Type B pancreatic cell (in vitro differentiated cells): ENCODE measurements around the gene NR3C1. TPM values are rescaled to one million over a fixed set of nuclear protein-coding genes. Genes with fewer than 3 reads are reported as not detected.

ENCODE experiments used
- DNase-seq: peaks from one replicate; pipeline ENCODE4 v3.0.0; 2021; ENCODE audit warnings: mixed read lengths; ENCODE audit not compliant: unreplicated experiment; ENCODE audit errors: extremely low spot score
- H3K27ac Mint-ChIP-seq: 2 replicates; pipeline ENCODE4 v1.8.0; 2021; ENCODE audit warnings: mild to moderate bottlenecking, mixed read lengths
- H3K27me3 Mint-ChIP-seq: 2 replicates; pipeline ENCODE4 v1.8.0; 2021; ENCODE audit warnings: mixed read lengths
- H3K36me3 Mint-ChIP-seq: 2 replicates; pipeline ENCODE4 v1.8.0; 2021; ENCODE audit warnings: mixed read lengths
- H3K4me1 Mint-ChIP-seq: one replicate; pipeline ENCODE4 v1.8.0; 2021; ENCODE audit warnings: mixed read lengths; ENCODE audit not compliant: unreplicated experiment
- H3K4me3 Mint-ChIP-seq: 2 replicates; pipeline ENCODE4 v1.8.0; 2021; ENCODE audit warnings: mild to moderate bottlenecking, mixed read lengths
- H3K9me3 Mint-ChIP-seq: 2 replicates; pipeline ENCODE4 v1.8.0; 2021; ENCODE audit warnings: mixed read lengths
- CTCF ChIP-seq: fragments of 200-600 bp; sonication (generic); conservative IDR thresholded peaks from 2 replicates; pipeline ENCODE4 v1.5.0; 2021; ENCODE audit warnings: antibody characterized with exemption, mild to moderate bottlenecking
- total RNA-seq: library from RNA; stranded (reverse); gene quantifications from 2 replicates; pipeline ENCODE4 v1.2.1, GENCODE V29; 2021; ENCODE audit warnings: low replicate concordance

Gene NR3C1
- total RNA-seq, 1 donor from 2014 or later: 94.0 TPM

GRCh38 chr5:143445776-143446175 is 42.3 kb upstream of the NR3C1 start:
- peaks cover 6% of the 10 kb centered on the region for H3K27me3 Mint-ChIP-seq
- peak overlapping the region; percentile 9 for H3K27ac Mint-ChIP-seq
- TF ChIP-seq CTCF: no peak
- H3K9me3 Mint-ChIP-seq: no peaks in the 10 kb centered on the region
- peaks cover 24% of the 10 kb centered on the region for H3K4me1 Mint-ChIP-seq
- DNase-seq: no peak
- peak overlapping the region; percentile 19 for H3K4me3 Mint-ChIP-seq
- H3K36me3 Mint-ChIP-seq: no peaks in the 10 kb centered on the region

DNA sequence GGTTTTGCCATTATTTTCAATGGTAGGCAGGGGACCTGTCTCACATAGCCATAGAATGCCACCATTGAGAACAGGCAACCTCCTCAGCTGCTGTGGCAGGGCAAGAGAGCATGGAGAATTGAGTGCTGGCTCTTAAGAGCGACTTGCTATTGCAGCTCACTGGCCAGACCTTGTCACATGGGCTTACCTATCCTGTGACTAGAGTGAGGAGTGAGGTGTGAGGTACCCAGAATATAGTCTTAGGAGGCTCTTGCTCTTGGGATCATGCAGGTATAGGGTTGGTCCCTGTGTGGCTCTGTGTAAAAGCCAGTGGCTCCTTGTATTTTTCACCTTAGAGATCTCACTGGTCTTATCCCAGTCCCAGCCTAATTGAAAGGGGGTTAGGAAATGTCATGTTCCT is 39.8 kb upstream of the NR3C1 start:
- TF ChIP-seq CTCF: no peak
- Mint-ChIP-seq H3K4me3 (no peak overlapping the region), H3K36me3 (no peaks in the 10 kb centered on the region)

GRCh38 chr5:143442385-143442784 is 38.9 kb upstream of the NR3C1 start:
- Mint-ChIP-seq H3K4me1 (peaks cover 31% of the 10 kb centered on the region), H3K36me3 (no peaks in the 10 kb centered on the region), H3K9me3 (no peaks in the 10 kb centered on the region), H3K27me3 (peaks cover 6% of the 10 kb centered on the region), H3K4me3 (no peak overlapping the region), H3K27ac (no peak overlapping the region)
- no peak for TF ChIP-seq CTCF
- no peak for DNase-seq

More for the DNA sequence above, 39.8 kb upstream of the NR3C1 start:
- H3K27ac Mint-ChIP-seq: no peak overlapping the region
- no peak for DNase-seq
- H3K9me3 Mint-ChIP-seq: no peaks in the 10 kb centered on the region
- H3K27me3 Mint-ChIP-seq: peaks cover 6% of the 10 kb centered on the region
- peaks cover 25% of the 10 kb centered on the region for H3K4me1 Mint-ChIP-seq

DNA sequence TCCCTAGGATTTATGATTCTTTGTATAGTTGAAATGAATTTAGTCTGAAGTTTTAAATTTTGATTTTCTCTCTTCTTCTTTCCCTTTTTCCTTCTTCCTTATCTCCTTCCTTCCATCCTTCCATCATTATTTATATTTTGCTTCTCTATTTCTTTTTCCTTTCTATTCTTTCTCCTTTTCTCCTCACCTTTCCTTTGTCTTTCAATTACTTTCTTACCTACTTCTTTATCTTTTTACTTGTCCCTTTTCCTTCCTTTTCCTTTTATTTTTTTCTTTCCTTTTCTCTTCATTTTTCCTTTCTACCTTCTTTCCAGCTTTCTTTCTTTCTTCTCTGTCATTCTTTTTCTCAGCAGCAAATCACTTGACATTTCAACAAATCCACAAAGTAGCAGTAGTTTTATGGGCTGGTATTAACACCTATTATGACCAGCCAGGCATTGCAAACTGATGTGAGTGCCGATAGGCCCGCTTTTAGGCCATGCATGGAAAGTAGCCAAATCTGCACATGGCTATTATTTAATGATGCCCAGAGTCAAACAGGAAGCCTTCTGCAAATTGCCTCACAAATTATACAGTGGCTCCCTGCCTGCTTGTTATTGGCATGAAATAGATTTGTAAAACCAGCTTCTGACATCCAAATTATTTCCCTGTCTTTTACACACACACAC is 37.1 kb upstream of the NR3C1 start:
- no peak for DNase-seq
- TF ChIP-seq CTCF: no peak
- Mint-ChIP-seq H3K9me3 (no peaks in the 10 kb centered on the region), H3K4me1 (peaks cover 41% of the 10 kb centered on the region), H3K27ac (no peak overlapping the region), H3K27me3 (peaks cover 17% of the 10 kb centered on the region), H3K4me3 (no peak overlapping the region), H3K36me3 (no peaks in the 10 kb centered on the region)

GRCh38 chr5:143437666-143438273 is 34.3 kb upstream of the NR3C1 start:
- Mint-ChIP-seq H3K36me3 (no peaks in the 10 kb centered on the region), H3K4me3 (no peak overlapping the region), H3K4me1 (peaks cover 60% of the 10 kb centered on the region), H3K9me3 (no peaks in the 10 kb centered on the region), H3K27me3 (peaks cover 28% of the 10 kb centered on the region), H3K27ac (no peak overlapping the region)
- no peak for DNase-seq
- TF ChIP-seq CTCF: no peak
